ENCODE measurements around the gene RFPL4A. TPM values are rescaled to one million over a fixed set of nuclear protein-coding genes. Genes with fewer than 3 reads are reported as not detected.
A peak's percentile ranks its signal among the peaks of the same experiment; 100 is the strongest.

RFPL4A gene
- total RNA-seq, 2 experiments from 2014 or later = not detected

DNA sequence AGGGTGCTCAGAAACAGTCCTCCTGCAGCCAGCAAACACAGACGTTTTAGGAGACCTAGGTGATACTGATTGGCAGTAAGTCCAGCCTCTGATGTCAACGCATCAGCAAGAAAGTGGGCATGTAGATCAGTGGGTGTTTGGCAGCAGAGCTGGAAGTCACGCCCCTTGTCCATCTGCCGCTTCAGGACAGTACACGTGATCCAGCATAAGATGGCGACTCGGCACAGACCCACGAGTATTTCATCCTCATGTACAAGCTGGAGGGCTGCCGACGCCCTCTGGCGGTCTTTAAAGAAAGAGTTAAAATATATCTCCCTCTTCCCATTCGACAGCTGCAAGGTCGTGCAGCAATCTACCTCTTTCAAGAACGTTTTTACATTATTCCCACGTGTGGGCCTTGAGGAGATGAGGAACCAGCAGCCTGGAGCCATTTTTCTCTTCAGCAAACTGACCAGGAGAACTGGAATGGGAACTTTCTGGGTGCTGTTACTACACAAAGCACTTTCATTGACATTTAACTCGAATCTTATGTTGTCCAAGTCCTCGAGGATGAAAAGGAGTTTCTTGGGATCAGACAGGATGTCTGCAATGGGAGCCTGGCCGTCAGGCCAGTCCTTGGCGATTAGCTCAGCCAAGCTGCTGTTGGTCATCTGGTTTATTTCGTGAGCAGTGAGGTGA lies 50.6 kb downstream of the RFPL4A start:
- Mint-ChIP-seq H3K4me1 (peaks cover 4% of the 10 kb centered on the region), H3K4me3 (no peak overlapping the region), H3K36me3 (ENCODE audit: low read depth) (no peaks in the 10 kb centered on the region), H3K27ac (no peak overlapping the region), H3K9me3 (ENCODE audit: low read depth) (peaks cover 15% of the 10 kb centered on the region), H3K27me3 (peaks cover 15% of the 10 kb centered on the region)
- POLR2A ChIA-PET = no interaction called here
- intact Hi-C loops (cut with DNase I, micrococcal nuclease) = loop anchor here in 1 of 2 experiments (2.0 to 5.0 kb wide), 2 partner anchors 107 to 293 kb away; no protein-coding TSS in a partner anchor
- CTCF ChIA-PET = interaction anchor here (0.6 to 1.6 kb wide), 4 partner anchors 15 to 818 kb away, joined by 3 to 10 read pairs (median 4); no protein-coding TSS in a partner anchor
- ATAC-seq = peak; percentile 97
- DNase-seq = peak; percentile 71

DNA sequence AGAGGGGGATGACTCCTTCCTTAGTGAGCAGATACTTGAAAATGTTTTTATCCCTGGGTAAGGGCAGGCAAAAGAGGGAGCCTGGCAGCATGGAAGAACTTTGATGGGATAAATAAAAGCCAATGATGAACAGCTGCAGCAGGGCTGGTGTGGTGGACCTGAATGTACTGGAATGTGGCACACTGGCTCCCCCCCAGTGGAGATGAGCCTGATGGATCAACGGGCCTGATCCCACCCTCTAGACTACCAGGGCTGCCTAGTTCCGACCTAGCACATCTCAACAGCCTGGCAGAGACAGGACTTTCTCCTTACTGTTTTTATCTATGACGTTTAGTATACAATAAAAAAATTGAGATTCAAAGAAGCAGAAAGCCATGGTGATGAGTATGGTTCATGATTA lies 52.4 kb downstream of the RFPL4A start:
- CTCF ChIA-PET = interaction anchor here (1.2 to 1.6 kb wide), 2 partner anchors 12 to 179 kb away, joined by 4 to 10 read pairs; no protein-coding TSS in a partner anchor
- intact Hi-C loops (cut with DNase I, micrococcal nuclease) = no loop called here
- no peak overlapping the region for H3K27ac Mint-ChIP-seq
- no peak for ATAC-seq
- no peak for DNase-seq
- POLR2A ChIA-PET = no interaction called here
- no peaks in the 10 kb centered on the region for H3K36me3 Mint-ChIP-seq (ENCODE audit: low read depth)
- H3K27me3 Mint-ChIP-seq = peaks cover 12% of the 10 kb centered on the region
- H3K4me3 Mint-ChIP-seq = no peak overlapping the region
- H3K4me1 Mint-ChIP-seq = peaks cover 4% of the 10 kb centered on the region
- H3K9me3 Mint-ChIP-seq (ENCODE audit: low read depth) = peaks cover 10% of the 10 kb centered on the region

DNA sequence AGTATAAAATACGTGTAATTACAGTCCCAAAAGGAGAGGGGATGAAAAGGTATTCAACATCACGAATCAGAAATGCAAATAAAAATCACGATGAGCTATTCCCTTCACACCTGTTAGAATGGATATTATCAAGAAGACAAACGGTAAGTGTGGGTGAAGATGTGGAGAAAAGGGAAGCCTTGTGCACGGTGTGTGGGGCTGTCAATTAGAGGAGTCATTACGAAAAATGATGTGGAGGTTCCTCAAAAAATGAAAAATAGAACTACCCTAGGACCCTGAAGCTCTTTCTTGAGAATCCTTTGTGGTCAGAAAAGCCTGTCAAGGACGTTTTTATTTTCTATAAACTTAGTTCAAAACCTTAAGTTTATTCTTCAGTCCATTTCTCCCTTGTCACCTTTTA lies 53.6 kb downstream of the RFPL4A start:
- Mint-ChIP-seq H3K27ac (no peak overlapping the region), H3K36me3 (ENCODE audit: low read depth) (no peaks in the 10 kb centered on the region), H3K27me3 (peaks cover 10% of the 10 kb centered on the region), H3K9me3 (ENCODE audit: low read depth) (peaks cover 5% of the 10 kb centered on the region), H3K4me3 (no peak overlapping the region), H3K4me1 (peaks cover 4% of the 10 kb centered on the region)
- DNase-seq (no peak), ATAC-seq (no peak)
- CTCF ChIA-PET = no interaction called here
- intact Hi-C loops (cut with DNase I, micrococcal nuclease) = no loop called here
- POLR2A ChIA-PET = no interaction called here

Other genes with a start within 250 kb of the RFPL4A start
- gene SBK2, start 222.0 kb upstream of the RFPL4A start, total RNA-seq = not detected
- not detected for gene SBK3, start 213.6 kb upstream of the RFPL4A start, total RNA-seq
- gene ZNF579, start 178.2 kb upstream of the RFPL4A start, total RNA-seq = 1 to 10 TPM; 7.2 to 7.5 TPM
- 10 to 100 TPM; 13.6 to 14.7 TPM for gene FIZ1, start 159.6 kb upstream of the RFPL4A start, total RNA-seq
- gene ZNF524, start 158.8 kb upstream of the RFPL4A start, total RNA-seq = 10 to 100 TPM; 16.2 to 18.6 TPM
- gene ZNF865, start 153.4 kb upstream of the RFPL4A start, total RNA-seq = 10 to 100 TPM; 11.4 to 12.1 TPM
- 1 to 10 TPM; 3.2 to 4.3 TPM for gene ZNF784, start 134.5 kb upstream of the RFPL4A start, total RNA-seq
- gene ZNF580, start 118.1 kb upstream of the RFPL4A start, total RNA-seq = 10 to 100 TPM; 24.2 to 35.6 TPM
- gene ZNF581, start 115.4 kb upstream of the RFPL4A start, total RNA-seq = 10 to 100 TPM; 18.9 to 26.9 TPM
- gene CCDC106, start 110.9 kb upstream of the RFPL4A start, total RNA-seq = 1 to 10 TPM; 6.2 to 6.3 TPM
- 100 to 1,000 TPM; 252 to 292 TPM for gene U2AF2, start 104.1 kb upstream of the RFPL4A start, total RNA-seq
- 10 to 100 TPM; 32.5 to 37.1 TPM for gene EPN1, start 83.9 kb upstream of the RFPL4A start, total RNA-seq
- not detected for gene NLRP9, start 20.7 kb upstream of the RFPL4A start, total RNA-seq
- gene RFPL4AL1, start 10.0 kb downstream of the RFPL4A start, total RNA-seq = not detected
- under 1 TPM; 0.05 TPM for gene NLRP11, start 72.9 kb downstream of the RFPL4A start, total RNA-seq
- not detected for gene NLRP4, start 77.4 kb downstream of the RFPL4A start, total RNA-seq
- gene NLRP13, start 173.2 kb downstream of the RFPL4A start, total RNA-seq = not detected
- gene NLRP8, start 188.7 kb downstream of the RFPL4A start, total RNA-seq = not detected
- not detected for gene NLRP5, start 227.7 kb downstream of the RFPL4A start, total RNA-seq